ENCODE measurements around the gene LIN28A. TPM values are rescaled to one million over a fixed set of nuclear protein-coding genes. Genes with fewer than 3 reads are reported as not detected.

The LIN28A gene
- polyA plus RNA-seq, 1 donor from 2014 or later: 1.0 TPM

- H3K9ac ChIP-seq (ENCODE audit: low read length): no peak overlapping the region
- H3K4me3 ChIP-seq (ENCODE audit: low read length): no peak overlapping the region
- no peaks in the 10 kb centered on the region for H4K20me1 ChIP-seq (ENCODE audit: insufficient read depth)
- H3F3A ChIP-seq (ENCODE audit: insufficient read depth, low read length, poor library complexity, severe bottlenecking): no peaks in the 10 kb centered on the region
- TF ChIP-seq RAD21 (conservative IDR thresholded peaks at IDR 0.05) (no peak), MXI1 (conservative IDR thresholded peaks at IDR 0.05; ENCODE audit: poor library complexity, severe bottlenecking) (no peak), TAF1 (IDR thresholded peaks at IDR 0.05; ENCODE audit: low read depth) (no peak), EZH2 (IDR thresholded peaks at IDR 0.05; ENCODE audit: borderline replicate concordance, insufficient read depth, low read length, poor library complexity, severe bottlenecking) (no peak), CTCF (IDR thresholded peaks at IDR 0.05; ENCODE audit: poor library complexity, severe bottlenecking) (no peak), SMC3 (conservative IDR thresholded peaks at IDR 0.05; ENCODE audit: poor library complexity) (no peak), REST (IDR thresholded peaks at IDR 0.05; ENCODE audit: borderline replicate concordance) (no peak), EP300 (conservative IDR thresholded peaks at IDR 0.05; ENCODE audit: poor library complexity, severe bottlenecking) (no peak), POLR2AphosphoS5 (IDR thresholded peaks at IDR 0.05) (no peak)
- no peaks in the 10 kb centered on the region for H3K27me3 ChIP-seq (ENCODE audit: insufficient read depth, low read depth, low read length)
- H3K9me2 ChIP-seq (ENCODE audit: insufficient read depth, low read length): no peaks in the 10 kb centered on the region
- H3K79me2 ChIP-seq (replicated peaks; ENCODE audit: insufficient read depth, low read length): no peaks in the 10 kb centered on the region
- no peak overlapping the region for H2AFZ ChIP-seq (ENCODE audit: low read depth, low read length)
- no peaks in the 10 kb centered on the region for H3K9me3 ChIP-seq (ENCODE audit: low read length)
- H3K27ac ChIP-seq (ENCODE audit: low read length): no peak overlapping the region
- no peak overlapping the region for H3K4me2 ChIP-seq (ENCODE audit: low read length)
- no peaks in the 10 kb centered on the region for H3K36me3 ChIP-seq (ENCODE audit: insufficient read depth, low read length)
These were observed 11.6 kb upstream of the LIN28A start for GRCh38 chr1:26399034-26399433.

GRCh38 chr1:26401891-26402290 is 8.7 kb upstream of the LIN28A start:
- Histone ChIP-seq H3K4me3 (ENCODE audit: low read length) (no peak overlapping the region), H3K4me2 (ENCODE audit: low read length) (no peak overlapping the region), H3K27ac (ENCODE audit: low read length) (no peak overlapping the region), H3K9me2 (ENCODE audit: insufficient read depth, low read length) (no peaks in the 10 kb centered on the region), H3F3A (ENCODE audit: insufficient read depth, low read length, poor library complexity, severe bottlenecking) (no peaks in the 10 kb centered on the region), H3K36me3 (ENCODE audit: insufficient read depth, low read length) (no peaks in the 10 kb centered on the region), H3K9me3 (ENCODE audit: low read length) (no peaks in the 10 kb centered on the region), H4K20me1 (ENCODE audit: insufficient read depth) (no peaks in the 10 kb centered on the region), H3K27me3 (ENCODE audit: insufficient read depth, low read depth, low read length) (no peaks in the 10 kb centered on the region), H3K79me2 (replicated peaks; ENCODE audit: insufficient read depth, low read length) (no peaks in the 10 kb centered on the region), H2AFZ (ENCODE audit: low read depth, low read length) (no peak overlapping the region), H3K9ac (ENCODE audit: low read length) (no peak overlapping the region)
- TF ChIP-seq MXI1 (conservative IDR thresholded peaks at IDR 0.05; ENCODE audit: poor library complexity, severe bottlenecking) (no peak), EZH2 (IDR thresholded peaks at IDR 0.05; ENCODE audit: borderline replicate concordance, insufficient read depth, low read length, poor library complexity, severe bottlenecking) (no peak), POLR2AphosphoS5 (IDR thresholded peaks at IDR 0.05) (no peak), TAF1 (IDR thresholded peaks at IDR 0.05; ENCODE audit: low read depth) (no peak), REST (IDR thresholded peaks at IDR 0.05; ENCODE audit: borderline replicate concordance) (no peak), EP300 (conservative IDR thresholded peaks at IDR 0.05; ENCODE audit: poor library complexity, severe bottlenecking) (no peak), SMC3 (conservative IDR thresholded peaks at IDR 0.05; ENCODE audit: poor library complexity) (no peak), RAD21 (conservative IDR thresholded peaks at IDR 0.05) (no peak), CTCF (IDR thresholded peaks at IDR 0.05; ENCODE audit: poor library complexity, severe bottlenecking) (no peak)
